SIG-M5 (cell line): ENCODE measurements around the gene YARS2.
"Not testable (repeated sequence)": the region's sequence is repeated elsewhere in the genome, so short reads cannot be mapped to it uniquely, and the experiment has no call there.

Experiments used
- DNase-seq: peaks from one replicate; lab custom pipeline; 2025; lab: John Stamatoyannopoulos, UW

Gene YARS2

GRCh38 chr12:32753605-32754004, 2.1 kb downstream of the YARS2 start:
- no peak for DNase-seq

GRCh38 chr12:32743264-32743663, 12.4 kb downstream of the YARS2 start:
- no peak for DNase-seq

- DNase-seq: no peak
These were observed 13.6 kb downstream of the YARS2 start for GRCh38 chr12:32742133-32742532.

DNA sequence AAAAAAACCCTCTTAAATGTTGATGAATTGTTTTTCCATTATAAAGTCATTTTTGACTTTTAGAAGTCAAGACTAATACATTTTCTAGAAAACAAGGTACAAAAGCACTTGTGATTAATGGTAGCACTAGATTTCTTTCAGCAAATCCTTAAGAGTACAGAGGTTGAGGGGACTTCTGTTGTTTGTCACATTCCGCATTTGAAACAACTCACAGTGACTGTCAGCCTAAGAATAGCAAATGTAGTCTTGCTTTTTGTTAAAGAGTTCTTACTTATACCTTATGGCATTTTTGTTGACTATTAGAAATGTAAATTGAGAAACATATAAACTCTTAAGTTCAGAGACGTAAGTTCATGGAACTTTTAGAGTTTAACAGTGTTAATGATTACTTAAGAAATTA, 16.4 kb downstream of the YARS2 start:
- no peak for DNase-seq

DNA sequence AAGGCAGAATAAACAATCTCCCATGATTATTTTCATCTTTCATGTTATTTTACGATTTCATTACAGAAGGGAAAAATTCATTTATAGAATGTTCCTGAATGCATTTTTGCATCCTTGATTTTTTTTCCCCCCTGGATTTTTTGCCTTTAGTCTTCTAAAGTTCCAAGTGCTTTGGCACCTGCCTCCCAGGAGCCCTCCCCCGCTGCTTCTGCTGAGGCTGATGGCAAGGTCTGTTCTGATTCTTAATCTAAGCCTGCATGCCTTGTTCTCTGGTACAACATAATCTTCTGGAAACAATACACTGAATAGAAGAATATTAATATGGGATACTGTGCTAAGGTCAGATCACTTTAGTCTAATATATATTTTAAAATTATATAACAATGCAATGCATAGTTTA, 18.0 kb downstream of the YARS2 start:
- DNase-seq: no peak

GRCh38 chr12:32736445-32736844, 19.3 kb downstream of the YARS2 start:
- DNase-seq: no peak

DNA sequence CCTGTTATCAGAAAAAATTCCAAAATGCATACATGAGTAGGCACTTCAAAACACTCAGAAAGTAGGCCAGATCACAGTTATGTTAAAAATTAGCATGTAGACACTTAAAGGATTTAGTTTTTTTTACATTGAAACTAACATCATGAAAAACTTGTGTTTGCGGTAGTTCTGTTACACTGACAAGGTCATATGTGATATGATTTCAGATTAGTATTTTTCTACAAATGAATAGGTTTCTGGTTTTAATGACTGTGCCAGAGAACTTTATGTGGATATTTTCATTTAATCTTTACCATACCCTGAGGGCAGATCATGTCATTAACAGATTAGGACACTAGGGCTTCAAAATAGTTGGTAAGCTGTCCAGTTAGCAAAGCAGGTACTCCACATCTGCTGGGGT, 20.7 kb downstream of the YARS2 start:
- no peak for DNase-seq

DNA sequence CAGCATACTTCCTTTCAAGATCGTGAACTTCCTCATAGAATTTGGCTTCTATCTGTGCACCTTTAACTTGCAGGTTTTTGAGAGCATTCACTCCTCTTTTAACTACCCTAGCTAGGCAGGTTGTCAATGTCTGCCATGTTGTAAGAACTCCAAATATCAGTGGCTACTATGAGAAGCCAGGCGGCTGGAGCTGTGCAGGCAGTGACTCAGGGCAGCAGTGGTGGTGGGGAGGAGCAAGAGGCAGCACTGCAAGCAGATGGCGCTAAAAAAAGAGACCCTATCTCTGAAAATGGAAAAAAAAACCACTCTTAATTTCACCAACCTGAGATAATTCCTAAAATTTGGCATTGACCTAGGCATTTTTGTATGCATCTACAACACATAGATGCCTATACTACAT, 28.5 kb downstream of the YARS2 start:
- no peak for DNase-seq

GRCh38 chr12:32726286-32726685, 29.4 kb downstream of the YARS2 start:
- no peak for DNase-seq

DNA sequence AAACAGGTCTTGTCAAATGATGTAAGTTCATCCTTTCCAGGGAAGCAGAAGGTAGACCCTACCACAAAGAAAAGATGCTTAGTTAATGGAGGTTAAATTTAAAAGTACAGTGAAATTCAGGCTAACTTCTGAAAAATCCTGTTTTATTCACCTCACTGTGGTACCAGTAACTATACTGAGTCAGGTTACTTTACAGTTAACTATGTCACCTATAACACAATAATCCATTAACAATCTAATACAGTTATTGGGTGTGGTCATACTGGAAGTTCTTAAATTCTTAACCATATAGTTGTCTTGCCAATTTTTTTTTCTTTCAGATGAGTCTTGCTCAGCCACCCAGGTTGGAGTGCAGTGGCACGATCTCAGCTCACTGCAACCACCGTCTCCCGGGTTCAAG, 30.4 kb downstream of the YARS2 start:
- not testable (repeated sequence) for DNase-seq

GRCh38 chr12:32718926-32719325, 36.8 kb downstream of the YARS2 start:
- DNase-seq: no peak

DNA sequence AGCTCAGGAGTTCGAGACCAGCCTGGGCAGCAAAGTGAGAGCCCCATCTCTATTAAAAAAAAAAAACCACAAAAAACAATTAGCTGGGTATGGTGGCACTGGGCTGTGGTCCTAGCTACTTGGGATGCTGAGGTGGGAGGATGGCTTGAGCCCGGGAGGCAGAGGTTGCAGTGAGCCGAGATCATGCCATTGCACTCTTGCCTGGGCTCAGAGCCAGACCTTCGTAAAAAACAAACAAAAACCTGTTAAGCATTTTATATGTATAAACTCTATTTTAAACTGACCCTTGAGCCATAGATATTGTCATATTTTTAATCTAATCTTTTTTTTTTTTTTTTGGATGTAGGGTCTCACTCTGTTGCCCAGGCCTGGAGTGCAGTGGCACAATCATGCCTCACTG, 40.9 kb downstream of the YARS2 start:
- DNase-seq: no peak

- DNase-seq: no peak
These were observed 46.8 kb downstream of the YARS2 start for GRCh38 chr12:32708926-32709325.

DNA sequence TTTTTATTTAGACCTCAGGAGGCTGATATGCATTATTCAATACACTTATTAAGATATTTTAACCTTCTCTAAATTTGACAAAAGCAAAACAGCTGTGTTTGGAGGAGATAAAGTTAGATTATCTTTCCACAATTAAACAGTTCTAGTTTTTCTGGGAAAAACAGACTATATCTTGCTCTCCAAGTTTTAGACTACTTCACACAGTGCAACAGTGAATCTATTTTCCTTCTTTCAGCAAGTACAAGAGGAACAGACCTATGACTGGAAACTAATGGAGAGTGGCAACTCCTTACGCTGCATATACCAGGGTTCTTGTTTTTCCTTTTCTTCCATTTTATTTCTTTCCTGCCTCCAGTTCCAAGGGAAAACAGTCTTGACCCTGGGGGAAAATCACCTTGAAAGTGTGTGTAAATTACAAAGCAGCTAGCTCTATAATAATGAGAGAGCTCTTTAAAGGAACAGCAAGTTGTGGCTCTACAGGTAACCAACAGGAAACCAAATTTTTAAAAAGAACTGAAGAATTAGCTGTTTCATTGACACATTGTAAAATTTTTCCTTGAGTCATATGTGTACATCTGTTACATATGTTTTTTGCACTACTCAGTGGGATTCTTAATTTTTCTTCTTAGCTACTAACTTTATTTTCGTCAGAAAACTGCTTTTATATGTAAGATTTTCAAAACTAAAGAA, 49.2 kb downstream of the YARS2 start:
- no peak for DNase-seq

- no peak for DNase-seq
These were observed 49.9 kb downstream of the YARS2 start for GRCh38 chr12:32705783-32706182.

- no peak for DNase-seq
These were observed 52.8 kb downstream of the YARS2 start for GRCh38 chr12:32702946-32703345.

DNA sequence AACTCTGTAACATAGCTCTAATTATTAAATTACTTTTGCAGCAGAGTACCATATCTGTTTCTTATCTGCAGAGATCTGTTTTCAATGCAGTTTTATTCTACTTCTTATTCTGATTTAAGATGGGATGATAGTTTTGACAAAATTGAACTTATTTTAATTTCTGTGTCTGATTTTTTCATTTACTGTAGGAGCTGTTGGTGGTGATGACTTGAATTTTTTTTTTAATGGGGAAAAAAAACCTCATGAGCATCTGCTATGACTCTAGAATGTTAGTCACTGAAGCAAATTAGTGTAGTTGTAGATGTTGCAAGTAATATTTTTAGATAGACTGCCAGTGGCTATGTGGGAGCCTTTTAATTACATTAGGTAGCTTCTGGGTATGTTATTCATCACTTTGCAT, 53.2 kb downstream of the YARS2 start:
- no peak for DNase-seq

DNA sequence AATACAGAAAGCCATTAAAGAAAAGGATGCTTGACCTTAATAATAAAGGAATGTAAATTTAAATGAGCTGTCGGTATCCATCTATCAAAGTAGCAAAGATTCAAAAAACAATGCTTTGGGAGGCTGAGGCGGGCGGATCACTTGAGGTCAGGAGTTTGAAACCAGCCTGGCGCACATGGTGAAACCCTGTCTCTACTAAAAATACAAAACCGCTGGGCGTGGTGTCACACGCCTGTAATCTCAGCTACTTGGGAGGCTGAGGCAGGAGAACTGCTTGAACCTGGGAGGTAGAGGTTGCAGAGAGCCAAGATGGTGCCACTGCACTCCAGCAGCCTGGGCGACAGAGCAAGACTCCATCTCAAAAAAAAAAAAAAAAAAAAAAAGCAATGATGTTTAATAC, 56.3 kb downstream of the YARS2 start:
- DNase-seq: not testable (repeated sequence)

- no peak for DNase-seq
These were observed 57.4 kb downstream of the YARS2 start for GRCh38 chr12:32698285-32698684.

GRCh38 chr12:32697445-32697844, 58.3 kb downstream of the YARS2 start:
- DNase-seq: no peak
